Prostate gland (tissue), 2 donors: ENCODE measurements around the gene CYRIA. TPM values are rescaled to one million over a fixed set of nuclear protein-coding genes. Genes with fewer than 3 reads are reported as not detected.

Experiments
- DNase-seq: peaks from one replicate; pipeline ENCODE4 v3.0.0-alpha.2; 2019; ENCODE audit warnings: low spot score
- H3K27ac ChIP-seq, 2 donors: fragments of 200-600 bp; sonication (generic); 2 replicates each; pipeline ENCODE4 v1.5.1; 2017 to 2019
- H3K27me3 ChIP-seq: fragments of 200-600 bp; sonication (generic); replicated peaks from 2 replicates; pipeline ENCODE4 v1.5.1; 2019; ENCODE audit not compliant: insufficient read depth
- H3K36me3 ChIP-seq, 2 donors: fragments of 200-600 bp; sonication (generic); 1 replicate in 1 of 2; 2 replicates in 1 of 2; pipeline versions ENCODE4 v1.5.1 to v1.8.1; 2017 to 2019
- H3K4me1 ChIP-seq: fragments of 200-600 bp; sonication (generic); replicated peaks from 2 replicates; pipeline ENCODE4 v1.5.1; 2019
- H3K4me3 ChIP-seq, 2 donors: fragments of 200-600 bp; sonication (generic); 2 replicates each; pipeline ENCODE4 v1.5.1; 2017 to 2019
- H3K9me3 ChIP-seq: fragments of 200-600 bp; sonication (generic); 2 replicates; pipeline ENCODE4 v1.5.1; 2017
- POLR2A ChIP-seq: fragments of 450-650 bp; IDR thresholded peaks from one replicate; pipeline ENCODE4 v1.6.1; 2016; ENCODE audit warnings: antibody characterized with exemption, mild to moderate bottlenecking
- POLR2AphosphoS5 ChIP-seq: sonication (generic); formaldehyde crosslinking; IDR thresholded peaks from one replicate; pipeline ENCODE4 v1.6.1; 2017; ENCODE audit warnings: antibody characterized with exemption
- WGBS: methylation state at CpG from one replicate; pipeline ENCODE4 v1.1.5; 2018; 5-methylcytosine and 5-hydroxymethylcytosine counted together
- intact Hi-C: fragments of 100-400 bp; cut with DNase I; formaldehyde crosslinking; loops from one replicate; pipeline ENCODE4 v1.14.2; 2022
- total RNA-seq, 2 donors: library from RNA; depleted of rRNA; stranded (reverse); fragments of >200 nt; gene quantifications; one replicate each; pipeline ENCODE4 v1.1.0, GENCODE V29; 2016
- TF ChIP-seq, protein P1 (sequence below), 4 experiments: fragments of 200-600 bp in 2 of 4; fragments of 450-650 bp in 2 of 4; sonication (generic) in 2 of 4; IDR thresholded peaks; 1 replicate in 3 of 4; 2 replicates in 1 of 4; pipeline ENCODE4 v1.5.1; 2016 to 2019; ENCODE audit warnings: antibody characterized with exemption in 4 of 4, mild to moderate bottlenecking in 2 of 4, moderate library complexity in 2 of 4

The CYRIA gene
- total RNA-seq, 2 donors from 2014 or later: 6.5 to 10.3 TPM

- peak overlapping the region; percentile 66 to 71 for H3K27ac ChIP-seq
- DNase-seq: no peak
- no peaks in the 10 kb centered on the region for H3K36me3 ChIP-seq
- H3K27me3 ChIP-seq: no peaks in the 10 kb centered on the region
- no peak overlapping the region for H3K4me3 ChIP-seq
- WGBS: 89% methylated on average over 4 of the region's 4 CpGs
- H3K4me1 ChIP-seq: peaks cover 23% of the 10 kb centered on the region
- intact Hi-C loops: no loop called here
- TF ChIP-seq POLR2AphosphoS5 (no peak), POLR2A (no peak)
- TF ChIP-seq, protein P1, sequence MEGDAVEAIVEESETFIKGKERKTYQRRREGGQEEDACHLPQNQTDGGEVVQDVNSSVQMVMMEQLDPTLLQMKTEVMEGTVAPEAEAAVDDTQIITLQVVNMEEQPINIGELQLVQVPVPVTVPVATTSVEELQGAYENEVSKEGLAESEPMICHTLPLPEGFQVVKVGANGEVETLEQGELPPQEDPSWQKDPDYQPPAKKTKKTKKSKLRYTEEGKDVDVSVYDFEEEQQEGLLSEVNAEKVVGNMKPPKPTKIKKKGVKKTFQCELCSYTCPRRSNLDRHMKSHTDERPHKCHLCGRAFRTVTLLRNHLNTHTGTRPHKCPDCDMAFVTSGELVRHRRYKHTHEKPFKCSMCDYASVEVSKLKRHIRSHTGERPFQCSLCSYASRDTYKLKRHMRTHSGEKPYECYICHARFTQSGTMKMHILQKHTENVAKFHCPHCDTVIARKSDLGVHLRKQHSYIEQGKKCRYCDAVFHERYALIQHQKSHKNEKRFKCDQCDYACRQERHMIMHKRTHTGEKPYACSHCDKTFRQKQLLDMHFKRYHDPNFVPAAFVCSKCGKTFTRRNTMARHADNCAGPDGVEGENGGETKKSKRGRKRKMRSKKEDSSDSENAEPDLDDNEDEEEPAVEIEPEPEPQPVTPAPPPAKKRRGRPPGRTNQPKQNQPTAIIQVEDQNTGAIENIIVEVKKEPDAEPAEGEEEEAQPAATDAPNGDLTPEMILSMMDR (IDR thresholded peaks at IDR 0.05): no peak
- no peaks in the 10 kb centered on the region for H3K9me3 ChIP-seq
These were observed 11.8 kb downstream of the CYRIA start for GRCh38 chr2:16653799-16654198.

DNA sequence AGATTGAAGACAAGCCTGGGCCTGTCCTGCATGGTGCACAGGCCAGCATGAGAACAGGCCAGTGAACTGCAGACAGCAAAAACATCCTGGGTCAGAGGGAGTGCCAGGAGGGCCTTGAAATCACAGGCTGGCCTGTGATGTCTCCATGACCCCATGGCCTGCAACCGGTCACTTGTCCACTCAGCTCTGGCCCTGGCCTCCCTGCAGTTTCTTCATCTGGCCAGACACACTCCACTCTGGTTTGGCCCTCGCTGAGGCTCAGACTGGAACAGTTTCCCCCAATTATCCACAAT lies 12.6 kb downstream of the CYRIA start:
- DNase-seq: no peak
- TF ChIP-seq, protein P1 (IDR thresholded peaks at IDR 0.05): no peak
- no peak for TF ChIP-seq POLR2A
- TF ChIP-seq POLR2AphosphoS5: no peak
- WGBS: 46% methylated on average over 2 of the region's 2 CpGs
- Histone ChIP-seq H3K4me1 (peaks cover 20% of the 10 kb centered on the region), H3K27me3 (no peaks in the 10 kb centered on the region), H3K27ac (peak overlapping the region; percentile 66 to 71), H3K9me3 (no peaks in the 10 kb centered on the region), H3K4me3 (no peak overlapping the region), H3K36me3 (no peaks in the 10 kb centered on the region)
- intact Hi-C loops: no loop called here

DNA sequence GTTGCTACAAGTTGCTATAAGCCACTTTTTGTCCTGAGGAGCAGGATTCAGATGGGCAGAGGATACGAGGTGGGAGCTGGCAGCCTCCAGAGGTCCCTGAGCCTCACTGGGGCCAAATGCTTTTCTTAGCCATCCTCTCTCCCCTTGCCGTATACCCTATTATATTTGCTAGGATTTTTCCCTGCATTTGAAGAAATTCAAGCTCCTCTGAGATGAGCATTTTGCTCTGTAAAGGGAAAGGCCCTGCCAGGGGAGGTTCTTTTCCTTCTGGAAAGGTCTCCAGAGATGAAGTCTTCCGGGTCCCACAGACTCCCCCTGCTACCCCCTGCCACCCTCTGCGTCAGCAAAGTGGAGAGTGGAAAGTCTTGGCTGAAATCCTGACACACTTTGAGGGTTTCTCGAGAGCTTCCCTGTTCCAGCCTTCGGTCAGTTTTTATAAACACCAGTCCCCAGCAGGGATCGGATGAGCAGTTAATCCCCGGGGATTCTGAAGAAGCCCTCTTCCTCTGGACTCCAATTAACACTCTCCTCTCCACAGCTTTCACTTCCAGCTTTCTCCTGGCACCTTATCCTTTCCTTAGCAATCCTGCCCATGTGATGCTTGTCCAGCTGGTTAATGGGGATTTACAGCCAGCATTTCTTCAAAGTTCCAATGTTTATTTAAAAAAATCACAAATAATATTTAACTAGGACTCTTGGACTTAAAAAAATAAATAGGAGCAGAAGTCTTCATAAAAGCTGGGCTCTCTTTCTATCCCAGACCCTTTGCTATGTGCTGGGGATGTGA lies 13.1 kb downstream of the CYRIA start:
- Histone ChIP-seq H3K9me3 (no peaks in the 10 kb centered on the region), H3K4me1 (peaks cover 20% of the 10 kb centered on the region), H3K27me3 (no peaks in the 10 kb centered on the region), H3K27ac (peak overlapping the region; percentile 66 to 71), H3K36me3 (no peaks in the 10 kb centered on the region), H3K4me3 (no peak overlapping the region)
- TF ChIP-seq, protein P1 (IDR thresholded peaks at IDR 0.05): no peak
- TF ChIP-seq POLR2AphosphoS5 (peak; percentile 28), POLR2A (no peak)
- WGBS: 16% methylated on average over 8 of the region's 8 CpGs
- intact Hi-C loops: no loop called here
- DNase-seq: no peak

DNA sequence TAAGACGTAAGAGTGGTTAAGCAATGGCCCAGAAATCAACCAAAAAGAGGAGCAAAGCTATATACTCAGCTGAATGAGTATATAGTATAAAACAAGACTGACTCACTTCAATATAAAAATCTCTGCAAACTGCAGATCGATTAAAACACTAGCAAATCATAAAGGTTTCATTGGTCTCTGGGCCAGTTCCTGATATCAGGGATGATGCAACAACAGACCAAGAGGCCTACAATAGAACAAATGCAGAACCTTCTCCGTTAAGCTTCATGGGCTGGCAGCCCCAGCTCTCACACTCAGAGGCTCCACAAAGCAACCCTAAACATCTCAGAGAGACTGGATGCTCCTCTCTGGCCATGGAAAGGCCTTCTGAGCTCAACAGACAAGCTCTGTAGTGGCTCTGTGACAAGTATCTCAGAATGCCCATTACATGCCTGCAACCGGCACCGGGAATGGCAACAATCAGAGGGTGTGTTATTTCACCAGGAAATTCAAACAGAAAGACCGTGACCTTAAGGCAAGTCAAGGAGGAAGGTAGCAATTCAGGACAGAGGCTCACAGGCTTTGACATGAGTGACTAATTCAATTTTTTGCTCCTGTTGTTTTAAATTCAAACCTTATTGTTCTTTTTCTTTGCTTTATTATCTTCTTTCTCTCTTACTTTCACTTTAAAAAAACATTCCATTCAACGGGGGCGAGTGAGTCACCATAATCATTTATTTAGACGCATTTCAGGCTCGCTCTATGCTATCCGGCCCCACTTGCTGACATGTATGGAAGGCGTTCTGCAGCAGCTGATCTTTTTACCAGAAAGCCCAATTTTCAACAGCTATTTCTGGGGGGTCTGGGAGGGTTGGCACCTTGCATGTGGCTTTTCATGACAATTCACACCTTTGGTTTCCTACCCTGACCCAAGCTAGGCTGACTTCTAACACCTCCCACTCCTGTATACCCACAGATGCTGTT lies 15.1 kb downstream of the CYRIA start:
- H3K36me3 ChIP-seq: no peaks in the 10 kb centered on the region
- no peak overlapping the region for H3K4me3 ChIP-seq
- WGBS: 27% methylated on average over 12 of the region's 12 CpGs
- no peaks in the 10 kb centered on the region for H3K27me3 ChIP-seq
- peak overlapping the region; percentile 12 to 40 for H3K27ac ChIP-seq
- intact Hi-C loops: no loop called here
- H3K4me1 ChIP-seq: peaks cover 20% of the 10 kb centered on the region
- TF ChIP-seq POLR2AphosphoS5 (no peak), POLR2A (no peak)
- TF ChIP-seq, protein P1 (IDR thresholded peaks at IDR 0.05): no peak
- DNase-seq: no peak
- H3K9me3 ChIP-seq: no peaks in the 10 kb centered on the region
